CD4-positive, alpha-beta T cell (primary cell): ENCODE measurements around the gene TES. TPM values are rescaled to one million over a fixed set of nuclear protein-coding genes. Genes with fewer than 3 reads are reported as not detected.

Experiments
- ATAC-seq: fragments of 200-7000 bp; cut with Tn5 transposase; one replicate; pipeline ENCODE4 v1.10.0; 2022; ENCODE audit warnings: mild to moderate bottlenecking; ENCODE audit not compliant: poor library complexity
- CTCF ChIA-PET: fragments of 350-600 bp; sonication (Branson Sonifier 250); formaldehyde crosslinking; loops from one replicate; lab custom pipeline; 2021; ENCODE audit warnings: antibody characterized with exemption, inconsistent platforms; lab: Charles Lee
- POLR2A ChIA-PET: fragments of 350-600 bp; sonication (Branson Sonifier 250); formaldehyde crosslinking; loops from one replicate; lab custom pipeline; 2021; ENCODE audit warnings: antibody characterized with exemption, inconsistent platforms; lab: Charles Lee
- DNase-seq, 14 experiments: peaks; one replicate each; pipeline ENCODE4 v3.0.0-alpha.2; 2013 to 2020; ENCODE audit warnings: mixed read lengths in 2 of 14
- H3K27ac ChIP-seq, 2 donors: one replicate each; pipeline versions ENCODE4 v1.5.1 to v1.7.0; 2013; ENCODE audit warnings: low read length in 2 of 2, low read depth in 1 of 2, mild to moderate bottlenecking in 1 of 2
- H3K27me3 ChIP-seq, 2 experiments: 1 replicate in 1 of 2; 2 replicates in 1 of 2; pipeline versions ENCODE4 v1.6.1 to v1.7.0; 2013; ENCODE audit warnings: low read length in 2 of 2, control low read depth in 1 of 2, mild to moderate bottlenecking in 1 of 2, moderate library complexity in 1 of 2; ENCODE audit not compliant: insufficient read depth in 2 of 2, control insufficient read depth in 1 of 2
- H3K36me3 ChIP-seq: one replicate; pipeline ENCODE4 v1.6.1; 2013; ENCODE audit warnings: low read length, control low read depth; ENCODE audit not compliant: insufficient read depth
- H3K4me1 ChIP-seq: one replicate; pipeline ENCODE4 v1.6.1; 2013; ENCODE audit warnings: low read length, control low read depth; ENCODE audit not compliant: insufficient read depth
- H3K4me3 ChIP-seq: one replicate; pipeline ENCODE4 v1.5.1; 2013; ENCODE audit warnings: mild to moderate bottlenecking, low read length, moderate library complexity
- H3K9me3 ChIP-seq, 2 experiments: 1 replicate in 1 of 2; 2 replicates in 1 of 2; pipeline versions ENCODE4 v1.6.1 to v1.7.0; 2013; ENCODE audit warnings: low read length in 2 of 2, mild to moderate bottlenecking in 2 of 2, control low read depth in 1 of 2, moderate library complexity in 1 of 2; ENCODE audit not compliant: control insufficient read depth in 1 of 2, insufficient read depth in 1 of 2
- H3K27ac Mint-ChIP-seq: one replicate; pipeline ENCODE4 v1.8.0; 2020; ENCODE audit warnings: mixed read lengths
- H3K27me3 Mint-ChIP-seq: one replicate; pipeline ENCODE4 v1.8.0; 2021; ENCODE audit warnings: mixed read lengths
- H3K36me3 Mint-ChIP-seq: one replicate; pipeline ENCODE4 v1.8.0; 2021; ENCODE audit warnings: low read depth, mixed read lengths
- H3K4me1 Mint-ChIP-seq: one replicate; pipeline ENCODE4 v1.8.0; 2021; ENCODE audit warnings: low read depth, mixed read lengths
- H3K4me3 Mint-ChIP-seq: one replicate; pipeline ENCODE4 v1.8.0; 2020; ENCODE audit warnings: mild to moderate bottlenecking, mixed read lengths
- H3K9me3 Mint-ChIP-seq: one replicate; pipeline ENCODE4 v1.8.0; 2020; ENCODE audit warnings: mixed read lengths
- intact Hi-C, 2 experiments: fragments of 100-400 bp; cut with DNase I in 1 of 2; cut with micrococcal nuclease in 1 of 2; formaldehyde crosslinking; loops; one replicate each; pipeline versions ENCODE4 v1.15.1 to v1.9.0; 2023 to 2025; cut with DNase I, micrococcal nuclease
- total RNA-seq, 174 experiments: library from RNA in 2 of 174; stranded (reverse) in 2 of 174; gene quantifications; one replicate each; pipeline ENCODE4 v1.2.3 and lab custom pipeline; 2021 to 2026
- TF ChIP-seq, protein P1 (sequence below): fragments of 200-600 bp; IDR thresholded peaks from one replicate; pipeline ENCODE4 v1.8.0; 2022; ENCODE audit warnings: antibody characterized with exemption, mild to moderate bottlenecking

TES gene
- total RNA-seq, 2 experiments from 2014 or later: 114 to 120 TPM

GRCh38 chr7:116249969-116250553 is 39.7 kb downstream of the TES start:
- Mint-ChIP-seq H3K4me1 (peaks cover 63% of the 10 kb centered on the region), H3K27ac (peak overlapping the region; percentile 43), H3K27me3 (no peaks in the 10 kb centered on the region), H3K9me3 (peaks cover 5% of the 10 kb centered on the region), H3K4me3 (no peak overlapping the region), H3K36me3 (peaks cover 95% of the 10 kb centered on the region)
- peak; percentile 84 for ATAC-seq
- H3K36me3 ChIP-seq: peaks cover 73% of the 10 kb centered on the region
- POLR2A ChIA-PET: interaction anchor here (1.1 kb wide), 1 partner anchor 39 kb away, joined by 4 read pairs; no protein-coding TSS in a partner anchor
- H3K4me1 ChIP-seq: no peaks in the 10 kb centered on the region
- no peak overlapping the region for H3K4me3 ChIP-seq
- H3K9me3 ChIP-seq: no peaks in the 10 kb centered on the region
- peak in 1 of 14 experiments; percentile 47 for DNase-seq
- CTCF ChIA-PET: interaction anchor here (0.7 to 2.4 kb wide), 4 partner anchors 14 to 82 kb away, joined by 3 to 7 read pairs (median 4); no protein-coding TSS in a partner anchor
- TF ChIP-seq, protein P1, sequence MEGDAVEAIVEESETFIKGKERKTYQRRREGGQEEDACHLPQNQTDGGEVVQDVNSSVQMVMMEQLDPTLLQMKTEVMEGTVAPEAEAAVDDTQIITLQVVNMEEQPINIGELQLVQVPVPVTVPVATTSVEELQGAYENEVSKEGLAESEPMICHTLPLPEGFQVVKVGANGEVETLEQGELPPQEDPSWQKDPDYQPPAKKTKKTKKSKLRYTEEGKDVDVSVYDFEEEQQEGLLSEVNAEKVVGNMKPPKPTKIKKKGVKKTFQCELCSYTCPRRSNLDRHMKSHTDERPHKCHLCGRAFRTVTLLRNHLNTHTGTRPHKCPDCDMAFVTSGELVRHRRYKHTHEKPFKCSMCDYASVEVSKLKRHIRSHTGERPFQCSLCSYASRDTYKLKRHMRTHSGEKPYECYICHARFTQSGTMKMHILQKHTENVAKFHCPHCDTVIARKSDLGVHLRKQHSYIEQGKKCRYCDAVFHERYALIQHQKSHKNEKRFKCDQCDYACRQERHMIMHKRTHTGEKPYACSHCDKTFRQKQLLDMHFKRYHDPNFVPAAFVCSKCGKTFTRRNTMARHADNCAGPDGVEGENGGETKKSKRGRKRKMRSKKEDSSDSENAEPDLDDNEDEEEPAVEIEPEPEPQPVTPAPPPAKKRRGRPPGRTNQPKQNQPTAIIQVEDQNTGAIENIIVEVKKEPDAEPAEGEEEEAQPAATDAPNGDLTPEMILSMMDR: no peak
- H3K27me3 ChIP-seq: no peaks in the 10 kb centered on the region
- no peak overlapping the region for H3K27ac ChIP-seq
- intact Hi-C loops: loop anchor here in 1 of 2 experiments (10.0 kb wide), 1 partner anchor 55 kb away; no protein-coding TSS in a partner anchor

DNA sequence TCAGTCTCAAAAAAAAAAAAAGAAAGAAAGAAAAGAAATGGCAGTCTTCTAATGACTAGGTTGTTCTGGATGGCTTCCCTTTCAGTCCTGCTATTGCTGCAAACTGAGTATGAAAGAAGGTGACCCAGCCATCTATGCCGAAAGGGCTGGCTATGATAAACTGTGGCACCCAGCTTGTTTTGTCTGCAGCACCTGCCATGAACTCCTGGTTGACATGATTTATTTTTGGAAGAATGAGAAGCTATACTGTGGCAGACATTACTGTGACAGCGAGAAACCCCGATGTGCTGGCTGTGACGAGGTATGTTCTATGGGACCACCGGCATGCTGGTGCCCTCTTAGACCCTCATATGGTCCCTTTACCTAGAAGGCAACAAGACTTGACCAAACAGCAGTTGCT is 41.3 kb downstream of the TES start:
- TF ChIP-seq, protein P1: no peak
- intact Hi-C loops: no loop called here
- Mint-ChIP-seq H3K4me1 (peaks cover 49% of the 10 kb centered on the region), H3K36me3 (peaks cover 95% of the 10 kb centered on the region), H3K27ac (peak overlapping the region; percentile 6), H3K27me3 (no peaks in the 10 kb centered on the region), H3K9me3 (no peaks in the 10 kb centered on the region), H3K4me3 (no peak overlapping the region)
- ChIA-PET POLR2A (no interaction called here), CTCF (interaction anchor here (2.4 kb wide), 1 partner anchor 71 kb away, joined by 7 read pairs; no protein-coding TSS in a partner anchor)
- Histone ChIP-seq H3K36me3 (peaks cover 71% of the 10 kb centered on the region), H3K4me1 (no peaks in the 10 kb centered on the region), H3K27ac (no peak overlapping the region), H3K4me3 (no peak overlapping the region), H3K9me3 (no peaks in the 10 kb centered on the region), H3K27me3 (no peaks in the 10 kb centered on the region)
- ATAC-seq: no peak
- DNase-seq: no peak

DNA sequence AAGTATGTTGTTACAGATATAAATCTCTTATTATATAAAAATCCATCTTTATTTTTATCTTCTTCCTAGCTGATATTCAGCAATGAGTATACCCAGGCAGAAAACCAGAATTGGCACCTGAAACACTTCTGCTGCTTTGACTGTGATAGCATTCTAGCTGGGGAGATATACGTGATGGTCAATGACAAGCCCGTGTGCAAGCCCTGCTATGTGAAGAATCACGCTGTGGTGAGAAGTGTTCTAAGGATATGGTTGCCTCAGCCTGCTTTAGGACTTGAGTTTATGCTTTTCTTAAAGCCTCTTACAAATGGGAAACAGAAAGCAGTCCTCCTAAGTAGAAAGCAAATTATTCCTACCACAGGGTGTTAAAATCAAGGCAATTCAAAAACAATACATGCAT is 41.9 kb downstream of the TES start:
- Mint-ChIP-seq H3K4me1 (peaks cover 44% of the 10 kb centered on the region), H3K27me3 (no peaks in the 10 kb centered on the region), H3K4me3 (no peak overlapping the region), H3K27ac (peak overlapping the region; percentile 6), H3K9me3 (no peaks in the 10 kb centered on the region), H3K36me3 (peaks cover 95% of the 10 kb centered on the region)
- CTCF ChIA-PET: no interaction called here
- no peaks in the 10 kb centered on the region for H3K9me3 ChIP-seq
- no peak overlapping the region for H3K27ac ChIP-seq
- TF ChIP-seq, protein P1: no peak
- no peaks in the 10 kb centered on the region for H3K4me1 ChIP-seq
- DNase-seq (no peak), ATAC-seq (no peak)
- intact Hi-C loops: no loop called here
- no peak overlapping the region for H3K4me3 ChIP-seq
- POLR2A ChIA-PET: no interaction called here
- H3K27me3 ChIP-seq: no peaks in the 10 kb centered on the region
- peaks cover 77% of the 10 kb centered on the region for H3K36me3 ChIP-seq
